GM04504 (cell line): ENCODE measurements around the gene HS3ST2.
"Not testable (repeated sequence)": the region's sequence is repeated elsewhere in the genome, so short reads cannot be mapped to it uniquely, and the experiment has no call there.

Experiments
- DNase-seq: peaks from one replicate; pipeline ENCODE4 v3.0.0-alpha.2; 2012; ENCODE audit warnings: low read depth

The HS3ST2 gene

DNA sequence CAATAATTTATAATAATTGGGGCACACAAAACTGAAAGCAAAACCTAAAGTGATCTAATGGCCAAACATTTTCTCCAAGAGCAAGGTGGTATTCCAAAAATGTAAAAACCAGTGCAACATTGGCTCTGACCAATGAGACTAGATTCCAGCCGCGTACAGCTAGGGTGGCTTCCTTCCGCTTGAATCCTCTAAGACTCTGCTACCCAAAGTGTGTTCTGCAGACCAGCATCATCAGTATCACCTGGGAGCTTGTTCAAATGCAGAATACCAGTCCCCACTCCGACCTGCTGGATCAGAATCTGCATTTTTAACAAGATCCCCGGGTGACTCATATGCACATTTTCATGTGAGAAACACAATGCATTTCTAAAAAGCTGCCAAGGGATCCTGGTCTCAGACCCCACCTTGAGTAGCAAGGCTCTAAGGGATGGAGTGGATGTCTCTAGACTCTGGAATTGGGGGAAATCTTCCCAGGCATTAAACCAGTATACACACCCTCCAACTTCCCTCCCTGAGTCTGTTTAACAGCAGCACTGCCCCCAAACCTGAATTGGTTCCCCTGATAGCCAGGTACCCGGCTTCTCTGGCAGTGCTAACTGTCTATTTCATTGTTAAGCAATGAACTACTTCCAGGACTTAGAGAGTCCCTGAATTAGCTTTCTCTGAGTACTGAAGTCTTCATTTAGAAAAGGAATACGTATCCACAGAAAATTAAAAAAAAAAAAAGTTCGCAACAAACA lies 118.2 kb downstream of the HS3ST2 start:
- no peak for DNase-seq

DNA sequence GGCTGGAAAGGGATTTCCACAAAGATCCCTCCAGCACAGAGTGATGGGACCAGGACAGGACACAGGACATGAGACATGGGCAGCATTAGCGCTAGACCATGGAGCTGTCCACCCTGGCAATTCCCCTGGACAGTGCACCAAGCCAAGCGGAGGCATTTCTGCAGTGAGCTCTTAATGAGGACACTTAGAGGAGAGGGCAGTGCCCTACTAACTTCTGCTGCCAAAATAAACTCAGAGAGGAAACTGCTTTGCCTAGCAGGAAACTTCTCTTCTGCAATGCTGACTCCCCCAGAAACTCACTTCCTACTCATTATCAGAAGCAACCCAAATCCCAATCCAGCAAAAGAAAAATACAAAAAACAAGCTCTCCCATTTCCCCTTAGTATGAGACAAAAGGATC lies 119.2 kb downstream of the HS3ST2 start:
- no peak for DNase-seq

DNA sequence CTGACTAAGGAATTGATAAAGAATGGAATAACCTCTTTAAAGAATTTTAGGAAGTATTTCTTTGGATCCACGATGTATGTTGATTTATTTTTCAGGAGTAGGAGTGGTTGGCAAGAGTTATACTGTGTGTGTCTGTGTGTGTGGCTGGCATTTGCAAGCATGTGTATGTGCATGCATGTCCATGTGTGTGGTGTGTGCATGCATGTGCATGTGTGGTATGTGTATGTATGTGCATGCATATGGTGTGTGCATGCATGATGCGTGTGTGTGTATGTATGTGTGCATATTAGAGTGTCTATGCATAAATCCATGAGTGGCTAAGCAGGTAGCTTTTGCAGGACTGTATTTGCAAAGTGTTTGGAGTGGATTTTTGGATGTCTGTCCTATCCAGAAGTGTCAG lies 120.8 kb downstream of the HS3ST2 start:
- DNase-seq, result no peak

DNA sequence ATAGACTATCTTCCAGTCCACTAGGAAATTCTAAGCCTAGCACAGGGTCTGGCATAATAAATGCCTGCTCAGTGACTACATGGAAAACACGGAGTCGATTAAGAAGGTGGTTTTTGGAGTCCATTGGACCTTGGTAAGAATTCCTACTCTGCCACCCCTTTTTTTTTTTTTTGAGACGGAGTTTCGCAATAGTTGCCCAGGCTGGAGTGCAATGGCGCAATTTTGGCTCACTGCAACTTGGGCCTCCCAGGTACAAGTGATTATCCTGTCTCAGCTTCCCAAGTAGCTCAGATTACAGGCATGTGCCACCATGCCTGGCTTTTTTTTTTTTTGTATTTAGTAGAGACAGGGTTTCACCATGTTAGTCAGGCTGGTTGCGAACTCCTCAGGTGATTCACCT lies 123.2 kb downstream of the HS3ST2 start:
- no peak for DNase-seq

DNA sequence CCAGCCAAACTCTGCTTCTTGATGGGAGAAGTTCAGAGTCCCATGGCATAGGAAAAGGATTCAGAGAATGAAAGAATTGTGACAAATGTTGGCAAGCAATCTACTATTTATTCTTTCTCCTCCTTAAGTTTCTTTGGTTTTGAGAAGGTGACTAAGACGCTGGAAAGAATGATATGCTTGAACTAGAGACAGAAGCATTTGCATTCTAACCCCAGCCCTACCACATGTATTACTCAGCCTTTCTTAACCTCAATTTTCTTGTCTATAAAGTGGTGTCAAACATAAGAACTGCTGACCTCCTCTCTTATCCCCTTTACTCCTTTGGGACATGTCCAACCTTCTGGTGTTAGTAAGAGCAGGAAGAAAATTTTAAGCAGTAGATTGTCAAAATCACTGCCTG lies 124.7 kb downstream of the HS3ST2 start:
- DNase-seq, result no peak

DNA sequence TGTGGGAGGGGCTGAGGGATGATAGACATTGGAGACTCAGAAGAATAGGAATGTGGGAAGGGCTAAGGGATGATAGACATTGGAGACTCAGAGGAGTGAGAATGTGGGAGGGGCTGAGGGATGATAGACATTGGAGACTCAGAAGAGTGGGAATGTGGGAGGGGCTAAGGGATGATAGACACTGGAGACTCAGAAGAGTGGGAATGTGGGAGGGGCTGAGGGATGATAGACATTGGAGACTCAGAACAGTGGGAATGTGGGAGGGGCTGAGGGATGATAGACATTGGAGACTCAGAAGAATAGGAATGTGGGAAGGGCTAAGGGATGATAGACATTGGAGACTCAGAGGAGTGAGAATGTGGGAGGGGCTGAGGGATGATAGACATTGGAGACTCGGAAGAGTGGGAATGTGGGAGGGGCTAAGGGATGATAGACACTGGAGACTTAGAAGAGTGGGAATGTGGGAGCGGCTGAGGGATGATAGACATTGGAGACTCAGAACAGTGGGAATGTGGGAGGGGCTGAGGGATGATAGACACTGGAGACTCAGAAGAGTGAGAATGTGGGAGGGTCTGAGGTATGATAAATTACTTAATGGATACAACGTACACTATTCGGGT lies 125.9 kb downstream of the HS3ST2 start:
- not testable (repeated sequence) for DNase-seq

DNA sequence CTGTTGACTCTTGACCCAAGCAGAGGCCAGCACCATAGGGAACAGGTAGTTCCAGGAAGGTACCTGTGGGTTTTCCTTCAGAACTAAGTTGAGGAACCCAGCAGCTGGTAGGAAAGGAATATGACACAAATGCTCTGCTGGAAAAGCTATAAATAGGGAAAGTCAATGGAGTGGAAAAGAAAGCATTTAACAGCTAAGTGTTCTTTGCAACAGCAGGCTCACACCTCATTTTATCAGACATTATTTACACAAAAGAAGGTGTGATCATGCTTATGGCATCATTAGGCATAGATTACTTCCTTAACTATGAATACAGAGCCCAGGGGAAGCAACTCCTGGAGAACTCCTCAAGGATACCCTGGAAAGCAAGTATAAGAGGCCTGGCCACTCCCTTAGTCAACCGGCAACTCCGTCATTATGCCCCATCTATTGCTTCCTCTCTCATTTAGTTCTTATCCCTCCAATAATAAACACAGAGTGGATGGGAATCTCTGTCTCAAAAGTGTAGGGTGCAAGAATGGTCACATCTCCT lies 128.1 kb downstream of the HS3ST2 start:
- DNase-seq, result no peak

DNA sequence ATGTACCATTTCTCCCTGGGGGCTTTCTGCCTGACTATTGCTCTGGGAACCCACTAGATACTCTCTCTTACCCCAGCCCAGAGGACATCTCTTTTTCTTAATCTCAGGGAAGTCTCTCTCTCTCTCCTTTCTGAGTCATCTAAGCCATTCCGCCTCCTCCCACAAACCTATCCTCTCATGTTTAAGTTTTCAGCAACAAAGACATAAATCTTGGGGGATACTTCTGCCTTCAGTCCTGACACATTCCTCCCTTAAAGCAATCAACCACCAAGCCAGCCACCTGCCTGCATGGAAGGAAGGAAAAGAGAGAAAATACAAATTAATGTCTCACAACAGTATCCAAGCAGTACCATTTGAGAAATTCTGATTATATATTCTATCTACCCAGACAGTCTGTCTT lies 128.8 kb downstream of the HS3ST2 start:
- DNase-seq, result no peak

DNA sequence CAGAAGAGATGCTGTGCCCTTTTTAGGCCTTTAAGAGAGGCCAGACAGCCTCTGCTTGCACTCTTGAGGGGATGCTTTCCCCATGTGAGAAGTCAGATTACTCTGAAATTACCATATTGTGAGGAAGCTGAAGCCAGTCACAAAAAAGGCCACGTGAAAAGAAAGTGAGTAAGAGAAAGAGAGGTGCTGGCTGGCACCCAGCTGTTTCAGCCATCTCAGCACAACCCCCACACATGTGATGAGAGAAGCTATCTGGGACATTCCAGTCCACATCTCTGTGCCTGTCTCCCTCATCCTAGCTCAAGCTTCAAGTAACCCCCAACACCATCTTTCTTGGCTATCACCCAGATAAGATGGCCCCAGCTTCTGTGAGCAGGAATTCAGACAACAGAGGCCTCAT lies 131.4 kb downstream of the HS3ST2 start:
- DNase-seq, result no peak

DNA sequence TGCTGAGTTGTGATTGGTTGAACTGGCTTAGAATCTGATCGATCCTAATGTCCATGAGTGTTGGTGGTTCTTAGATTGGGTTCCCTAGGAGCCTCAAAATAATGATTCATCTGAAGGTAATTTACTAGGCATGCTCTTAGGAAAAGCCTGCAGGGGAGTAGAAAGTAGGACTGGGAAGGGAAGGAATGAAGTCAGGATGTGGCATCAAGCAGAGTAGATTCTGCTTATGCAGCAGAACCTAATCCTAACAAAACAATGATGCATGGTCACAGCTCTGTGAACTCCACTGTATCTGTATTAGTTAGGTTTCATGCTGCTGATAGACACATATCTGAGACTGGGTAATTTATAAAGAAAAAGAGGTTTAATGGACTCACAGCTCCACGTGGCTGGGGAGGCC lies 132.5 kb downstream of the HS3ST2 start:
- no peak for DNase-seq

DNA sequence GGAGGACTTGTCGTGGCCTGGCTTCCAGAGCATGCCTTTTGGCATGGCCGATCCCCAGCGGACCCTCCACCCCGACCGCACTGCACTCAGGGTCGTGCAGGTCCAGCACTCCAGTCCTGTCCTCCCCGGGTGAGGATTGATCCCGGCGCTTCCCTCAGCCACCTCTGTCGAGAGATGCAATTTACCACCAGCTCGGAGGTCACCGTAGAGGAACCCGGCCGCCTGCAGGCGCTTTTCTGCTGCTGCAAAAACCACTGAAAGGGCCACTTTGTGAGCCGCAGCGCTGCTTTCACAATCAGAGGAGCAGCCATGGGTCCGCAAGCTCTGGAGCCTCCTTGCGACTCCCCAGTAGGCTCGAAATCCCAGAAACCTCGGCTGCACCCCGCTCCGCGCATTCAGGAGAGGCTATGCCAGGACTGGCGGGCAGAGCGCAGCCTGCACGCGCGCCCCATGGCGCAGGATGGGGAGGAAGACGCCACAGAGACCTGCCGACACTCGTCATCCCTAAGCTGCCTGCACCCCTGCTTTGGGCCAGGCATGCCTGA lies 134.2 kb downstream of the HS3ST2 start:
- no peak for DNase-seq

DNA sequence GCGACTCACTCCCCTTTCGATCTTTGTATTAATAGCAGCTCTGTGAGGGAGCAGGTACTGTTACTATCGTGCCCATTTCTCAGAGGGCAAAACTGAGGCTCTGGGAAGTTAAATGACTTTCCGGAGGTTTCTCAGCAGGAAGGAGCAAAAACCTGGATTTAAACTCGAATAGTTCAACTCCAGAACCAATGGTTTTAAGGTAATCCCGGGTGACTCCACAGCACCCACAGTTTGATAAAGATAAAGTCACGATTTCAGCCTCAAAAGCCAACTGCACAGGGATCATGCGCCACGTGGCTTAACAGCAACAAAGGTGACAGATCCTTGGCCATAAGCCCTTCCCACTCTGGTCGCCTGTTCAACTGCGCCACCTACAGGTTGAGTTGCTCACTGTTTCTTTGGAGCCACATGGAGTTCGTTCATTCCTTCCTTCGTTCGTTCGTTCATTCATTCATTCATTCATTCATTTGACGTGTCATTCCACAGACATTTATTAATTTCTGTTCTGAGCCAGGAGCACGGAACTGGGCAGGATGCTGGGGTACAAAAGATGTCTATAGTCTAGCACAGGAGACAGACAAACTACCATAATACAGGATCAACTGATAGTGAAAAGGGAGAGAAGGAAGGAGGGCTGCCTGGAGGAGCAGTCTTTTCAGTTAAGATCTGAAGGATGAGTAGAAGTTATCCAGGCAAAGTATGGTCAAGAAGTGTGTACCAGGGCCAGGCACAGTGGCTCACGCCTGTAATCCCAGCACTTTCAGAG lies 134.8 kb downstream of the HS3ST2 start:
- peak; percentile 10 for DNase-seq

DNA sequence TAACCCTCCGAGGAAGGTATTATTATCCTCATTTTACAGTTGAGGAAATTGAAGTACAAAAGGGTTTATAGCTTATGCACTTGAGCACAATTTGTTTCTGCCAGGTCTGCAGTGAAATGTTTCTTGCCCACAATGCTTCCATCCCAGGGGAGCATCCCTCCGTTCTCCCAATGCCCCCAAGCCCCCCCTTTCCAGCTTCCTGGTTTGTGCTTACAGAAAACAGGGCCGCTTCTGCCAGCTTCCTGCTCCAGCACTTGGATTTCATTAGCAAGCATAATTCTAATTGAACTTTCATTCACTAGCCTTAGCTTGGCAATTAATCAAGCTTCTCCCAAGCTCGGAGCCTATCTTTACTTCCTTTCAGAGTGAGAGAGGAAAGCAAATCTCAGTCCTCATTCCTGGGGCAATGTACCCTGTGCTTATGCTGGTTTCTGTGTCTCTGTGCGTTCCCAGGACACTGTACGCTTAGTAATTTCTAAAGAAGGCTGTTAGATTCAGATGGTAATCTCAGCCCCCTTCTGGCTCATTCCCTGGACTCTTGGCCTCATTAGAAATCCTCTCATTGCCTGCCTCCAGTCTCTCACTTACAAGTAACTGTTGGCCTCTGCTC lies 141.6 kb downstream of the HS3ST2 start:
- no peak for DNase-seq

DNA sequence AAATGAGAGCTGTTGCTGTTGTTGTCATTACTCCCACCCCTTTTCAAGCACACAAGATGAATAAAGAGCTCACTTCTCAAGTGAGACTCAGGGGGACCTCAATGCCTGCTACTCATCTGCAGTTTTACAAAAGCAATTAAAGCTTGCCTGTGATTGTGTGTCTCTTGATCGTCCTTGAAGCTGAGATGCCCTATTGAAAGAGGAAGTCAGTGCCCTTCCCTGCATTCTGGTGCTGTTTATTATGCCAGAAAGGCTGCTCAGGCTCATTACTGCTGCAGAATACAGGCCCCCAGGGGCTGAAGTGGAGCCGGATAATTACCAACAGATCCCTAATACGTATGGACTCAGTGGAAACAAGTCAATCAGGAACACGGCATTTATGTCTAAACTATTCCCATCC lies 147.2 kb downstream of the HS3ST2 start:
- no peak for DNase-seq

DNA sequence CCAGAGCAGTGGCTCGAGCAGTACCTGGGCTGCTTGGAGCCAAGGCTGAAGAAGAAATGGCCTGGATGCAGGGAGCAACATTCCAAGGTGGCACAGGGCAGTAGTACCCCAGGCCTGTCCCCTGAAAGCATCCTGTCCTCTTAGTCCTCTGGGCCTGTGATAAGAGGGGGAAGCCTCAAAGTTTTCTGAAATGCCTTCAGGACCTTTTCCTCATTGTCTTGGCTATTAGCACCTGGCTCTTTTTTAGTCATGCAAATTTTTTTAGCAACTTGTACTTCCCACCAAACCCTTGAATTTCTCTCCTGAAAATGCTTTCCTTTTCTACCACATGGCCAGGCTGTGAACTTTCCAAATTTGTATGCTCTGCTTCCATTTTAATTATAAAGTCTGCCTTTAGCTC lies 148.9 kb downstream of the HS3ST2 start:
- no peak for DNase-seq
